Measurements from ENCODE around the gene POLDIP3.
"Not testable (repeated sequence)": the region's sequence is repeated elsewhere in the genome, so short reads cannot be mapped to it uniquely, and the experiment has no call there.

Gene POLDIP3

GRCh38 chr22:42617155-42617983 lies 2.7 kb upstream of the POLDIP3 start:
- DNase-seq: no peak

- DNase-seq: peak; percentile 66
Observed at GRCh38 chr22:42615860-42616175, 1.1 kb upstream of the POLDIP3 start.

- DNase-seq: peak; percentile 92
Observed at GRCh38 chr22:42615092-42615859, 593 bp upstream of the POLDIP3 start.

- DNase-seq: no peak
Observed at GRCh38 chr22:42613872-42614301, 796 bp downstream of the POLDIP3 start.

- DNase-seq: no peak
Observed at GRCh38 chr22:42612336-42612735, 2.3 kb downstream of the POLDIP3 start.

GRCh38 chr22:42611051-42611450 lies 3.6 kb downstream of the POLDIP3 start:
- no peak for DNase-seq

- DNase-seq: no peak
Observed at GRCh38 chr22:42610186-42610585, 4.5 kb downstream of the POLDIP3 start.

GRCh38 chr22:42608823-42609361 lies 5.8 kb downstream of the POLDIP3 start:
- DNase-seq: no peak

GRCh38 chr22:42608136-42608822 lies 6.4 kb downstream of the POLDIP3 start:
- no peak for DNase-seq

GRCh38 chr22:42607641-42608040 lies 7.0 kb downstream of the POLDIP3 start:
- not testable (repeated sequence) for DNase-seq

- no peak for DNase-seq
Observed at GRCh38 chr22:42604403-42604802, 10.3 kb downstream of the POLDIP3 start.

GRCh38 chr22:42603427-42603826 lies 11.3 kb downstream of the POLDIP3 start:
- no peak for DNase-seq

GRCh38 chr22:42602470-42602869 lies 12.2 kb downstream of the POLDIP3 start:
- no peak for DNase-seq

GRCh38 chr22:42601879-42602465 lies 12.7 kb downstream of the POLDIP3 start:
- DNase-seq: no peak

GRCh38 chr22:42596863-42597530 lies 17.7 kb downstream of the POLDIP3 start:
- no peak for DNase-seq

- no peak for DNase-seq
Observed at GRCh38 chr22:42596336-42596735, 18.3 kb downstream of the POLDIP3 start.

- DNase-seq: no peak
Observed at GRCh38 chr22:42595434-42595833, 19.2 kb downstream of the POLDIP3 start.

- no peak for DNase-seq
Observed at GRCh38 chr22:42591987-42592386, 22.7 kb downstream of the POLDIP3 start.

- no peak for DNase-seq
Observed at GRCh38 chr22:42587588-42588175, 27.0 kb downstream of the POLDIP3 start.

GRCh38 chr22:42586381-42586780 lies 28.3 kb downstream of the POLDIP3 start:
- DNase-seq: no peak

- DNase-seq: no peak
Observed at GRCh38 chr22:42585096-42585495, 29.6 kb downstream of the POLDIP3 start.

GRCh38 chr22:42584364-42584940 lies 30.2 kb downstream of the POLDIP3 start:
- DNase-seq: no peak

Measured in RPMI8226 (cell line).